GM13976 (cell line): ENCODE measurements around the gene MYO5B.
A peak's percentile ranks its signal among the peaks of the same experiment; 100 is the strongest.

Experiments used
- DNase-seq: peaks from one replicate; pipeline ENCODE4 v3.0.0; 2012; ENCODE audit warnings: low spot score
- in situ Hi-C: fragments of 300-500 bp; cut with MboI; formaldehyde crosslinking; loops from one replicate; pipeline ENCODE4 v1.12.0; 2022; ENCODE audit warnings: low sequenced_read_pairs, mixed read lengths, inconsistent platforms; ENCODE audit not compliant: unreplicated experiment
- TF ChIP-seq, protein P1 (sequence below): IDR thresholded peaks from 2 replicates; pipeline ENCODE4 v1.5.1; 2012; ENCODE audit warnings: borderline replicate concordance, mild to moderate bottlenecking; ENCODE audit not compliant: insufficient read depth; ENCODE audit errors: extremely low read depth, missing control alignments, control extremely low read depth

Gene MYO5B

DNA sequence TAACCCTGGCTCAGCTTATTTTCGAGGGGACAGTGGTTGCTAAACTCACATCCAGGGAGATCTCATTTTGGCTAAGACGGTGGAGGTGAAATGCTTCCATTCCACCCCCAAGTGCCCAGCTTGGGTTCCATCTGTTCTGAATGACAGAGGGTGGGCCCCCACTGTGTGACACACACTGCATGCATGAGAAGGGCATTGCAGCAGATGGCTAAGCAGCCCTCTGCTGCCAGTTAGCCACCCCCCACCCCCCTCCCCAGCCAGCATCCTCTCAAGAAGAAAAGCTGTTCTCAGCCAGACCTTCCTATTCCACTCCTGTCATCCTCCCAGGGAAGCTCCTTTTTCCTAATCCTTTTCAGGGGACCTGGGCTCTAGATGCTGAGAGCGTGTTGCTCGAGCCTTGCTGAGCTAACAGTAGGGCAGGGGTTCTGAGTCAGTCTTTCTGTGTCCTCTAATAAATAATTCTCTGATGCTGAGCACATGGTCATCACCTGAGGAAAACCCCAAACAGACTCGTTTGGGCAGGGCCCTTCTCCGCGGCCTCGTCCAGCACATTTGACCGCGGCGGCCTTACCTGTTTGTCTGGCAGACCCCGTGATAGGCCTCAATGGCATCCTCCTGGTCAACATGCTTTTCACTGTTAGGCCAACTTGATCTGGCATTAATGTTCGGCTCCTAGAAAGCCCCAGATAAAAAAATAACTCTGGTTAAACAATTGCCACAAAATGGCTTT, 332.1 kb downstream of the MYO5B start:
- DNase-seq = no peak
- TF ChIP-seq, protein P1, sequence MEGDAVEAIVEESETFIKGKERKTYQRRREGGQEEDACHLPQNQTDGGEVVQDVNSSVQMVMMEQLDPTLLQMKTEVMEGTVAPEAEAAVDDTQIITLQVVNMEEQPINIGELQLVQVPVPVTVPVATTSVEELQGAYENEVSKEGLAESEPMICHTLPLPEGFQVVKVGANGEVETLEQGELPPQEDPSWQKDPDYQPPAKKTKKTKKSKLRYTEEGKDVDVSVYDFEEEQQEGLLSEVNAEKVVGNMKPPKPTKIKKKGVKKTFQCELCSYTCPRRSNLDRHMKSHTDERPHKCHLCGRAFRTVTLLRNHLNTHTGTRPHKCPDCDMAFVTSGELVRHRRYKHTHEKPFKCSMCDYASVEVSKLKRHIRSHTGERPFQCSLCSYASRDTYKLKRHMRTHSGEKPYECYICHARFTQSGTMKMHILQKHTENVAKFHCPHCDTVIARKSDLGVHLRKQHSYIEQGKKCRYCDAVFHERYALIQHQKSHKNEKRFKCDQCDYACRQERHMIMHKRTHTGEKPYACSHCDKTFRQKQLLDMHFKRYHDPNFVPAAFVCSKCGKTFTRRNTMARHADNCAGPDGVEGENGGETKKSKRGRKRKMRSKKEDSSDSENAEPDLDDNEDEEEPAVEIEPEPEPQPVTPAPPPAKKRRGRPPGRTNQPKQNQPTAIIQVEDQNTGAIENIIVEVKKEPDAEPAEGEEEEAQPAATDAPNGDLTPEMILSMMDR = no peak
- in situ Hi-C loops = loop anchor here (25.0 kb wide), 1 partner anchor 1176 kb away; no protein-coding TSS in a partner anchor

DNA sequence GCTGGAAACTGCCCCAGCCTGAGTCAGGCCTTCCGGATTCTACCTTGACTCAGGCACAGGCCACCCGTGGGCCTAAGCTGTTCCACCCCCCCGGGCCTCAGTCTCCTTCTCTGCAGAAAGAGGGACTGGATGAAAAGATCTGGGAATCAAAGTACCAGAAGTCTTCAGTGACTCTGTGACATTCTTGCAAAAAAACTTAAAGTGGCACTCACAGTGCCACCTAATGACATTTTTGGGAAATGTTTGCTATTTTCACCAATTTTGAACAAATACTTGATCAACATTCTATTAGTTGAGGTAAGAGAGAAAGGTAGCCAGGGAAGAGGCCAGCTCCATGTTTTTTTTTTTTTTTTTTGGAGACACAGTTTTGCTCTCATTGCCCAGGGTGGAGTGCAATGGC, 333.3 kb downstream of the MYO5B start:
- in situ Hi-C loops = loop anchor here (25.0 kb wide), 1 partner anchor 1174 kb away; no protein-coding TSS in a partner anchor
- peak; percentile 37 for DNase-seq

DNA sequence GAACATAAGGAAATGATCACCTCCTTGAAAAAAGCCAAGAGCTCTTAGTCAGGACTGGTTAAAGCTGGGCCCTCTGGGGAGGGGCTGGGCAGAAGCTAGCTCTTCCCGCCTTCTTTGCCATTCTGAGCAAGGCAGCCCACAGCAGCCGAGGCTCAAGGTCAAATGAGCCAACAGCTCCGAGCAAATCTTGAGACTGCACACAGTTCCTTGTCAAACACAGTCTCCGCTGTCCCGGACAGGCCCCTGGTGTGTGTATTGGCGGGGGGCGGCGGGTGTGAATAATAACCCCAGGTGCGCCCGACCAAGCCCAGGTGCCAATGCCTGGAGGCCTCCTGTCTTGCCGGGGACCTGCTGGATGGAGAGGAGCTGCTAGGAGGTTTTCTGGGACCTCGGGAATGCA, 335.2 kb downstream of the MYO5B start:
- in situ Hi-C loops = loop anchor here (10.0 to 25.0 kb wide), 2 partner anchors 345 to 1172 kb away; no protein-coding TSS in a partner anchor
- TF ChIP-seq, protein P1 = no peak
- DNase-seq = no peak

More for the DNA sequence above, 333.3 kb downstream of the MYO5B start:
- TF ChIP-seq, protein P1 = peak; percentile 30

DNA sequence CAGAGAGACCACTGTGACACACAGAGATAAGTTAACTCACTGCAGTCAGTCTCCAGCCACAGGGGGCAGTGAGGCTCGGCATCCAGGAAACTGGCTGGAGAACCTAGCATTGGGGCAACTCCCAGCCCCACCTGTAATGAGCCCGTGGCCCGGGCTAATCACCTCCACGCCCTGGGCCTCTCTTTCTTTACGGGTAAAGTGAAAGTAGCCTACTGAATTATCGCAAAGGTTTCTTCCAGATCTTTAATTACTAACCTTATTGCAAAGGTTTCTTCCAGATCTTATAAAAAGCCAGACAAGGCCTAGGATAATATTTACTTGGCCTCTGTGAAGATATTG, 336.0 kb downstream of the MYO5B start:
- TF ChIP-seq, protein P1 = no peak
- DNase-seq = peak; percentile 20
- in situ Hi-C loops = loop anchor here (10.0 to 25.0 kb wide), 2 partner anchors 344 to 1172 kb away; no protein-coding TSS in a partner anchor

DNA sequence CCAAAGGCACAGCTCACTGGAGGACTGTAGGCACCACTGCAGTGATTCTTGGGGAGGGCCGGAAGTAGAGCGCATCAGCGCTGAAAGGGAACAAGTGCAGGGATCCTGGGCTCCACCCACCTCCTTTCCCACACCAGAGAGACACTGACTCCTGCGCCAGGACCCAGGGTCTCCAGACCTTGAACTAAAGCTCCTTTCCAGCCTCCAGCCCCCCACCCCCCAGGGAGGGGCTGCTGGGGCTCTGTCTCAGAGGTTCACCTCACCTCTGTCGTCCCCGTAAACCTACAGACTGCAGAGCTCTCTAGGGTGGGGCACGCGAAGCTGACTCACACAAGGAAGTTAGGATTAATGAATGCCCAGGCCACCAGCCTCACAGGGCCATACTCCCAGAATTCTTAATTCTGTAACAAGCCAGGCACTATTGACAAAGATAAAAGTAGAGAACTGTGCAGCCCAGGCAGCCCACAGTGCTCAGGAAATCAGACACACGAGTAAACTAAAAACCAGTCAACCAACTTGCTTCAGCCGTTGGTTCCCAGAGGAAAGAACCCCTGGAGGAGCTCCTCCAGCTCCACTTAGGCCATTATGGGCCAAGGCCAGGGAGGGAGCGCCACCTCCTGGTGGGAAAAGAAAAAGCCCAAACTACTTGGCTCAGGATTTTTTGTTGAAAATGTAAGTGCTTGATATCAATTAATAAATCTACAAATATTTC, 336.5 kb downstream of the MYO5B start:
- TF ChIP-seq, protein P1 = peak; percentile 81
- in situ Hi-C loops = loop anchor here (10.0 to 25.0 kb wide), 2 partner anchors 344 to 1171 kb away; no protein-coding TSS in a partner anchor
- DNase-seq = peak; percentile 73

DNA sequence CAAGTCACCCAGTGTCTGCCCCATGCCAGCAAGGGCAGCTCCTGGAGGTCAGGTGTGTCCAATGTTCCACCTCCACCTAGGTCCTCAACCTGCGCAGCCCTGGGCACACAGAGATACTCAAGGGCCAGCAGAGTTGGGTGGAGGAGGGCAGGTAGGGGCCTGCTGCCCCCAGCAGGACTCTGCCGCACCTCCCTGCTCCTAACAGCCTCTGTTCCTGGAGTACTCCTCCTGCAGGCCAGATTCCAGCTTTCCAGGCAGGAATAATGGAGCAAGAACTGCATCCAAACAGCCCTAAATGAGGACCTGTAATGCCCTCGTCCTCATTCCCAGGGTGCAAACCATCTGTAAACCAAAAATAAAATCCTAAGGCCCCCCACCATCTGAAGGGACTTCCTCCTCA, 337.2 kb downstream of the MYO5B start:
- DNase-seq = no peak
- in situ Hi-C loops = loop anchor here (10.0 to 25.0 kb wide), 2 partner anchors 343 to 1170 kb away; no protein-coding TSS in a partner anchor
- TF ChIP-seq, protein P1 = no peak
